ENCODE data around the gene ALPG. TPM values are rescaled to one million over a fixed set of nuclear protein-coding genes. Genes with fewer than 3 reads are reported as not detected.

ALPG gene
- total and polyA plus RNA-seq, 10 of the 15 experiments (the other 5 are each of a cell fraction or from before 2014, with no cell fraction given), result not detected

GRCh38 chr2:232418466-232419244 lies 12.0 kb downstream of the ALPG start:
- SMC1A ChIA-PET (ENCODE audit: uncharacterized antibody, unreplicated experiment), result no interaction called here
- H2AFZ ChIP-seq (ENCODE audit: control insufficient read depth, low read depth, low read length), result no peak overlapping the region

More at GRCh38 chr2:232418466-232419244, 12.0 kb downstream of the ALPG start:
- ChIA-PET POLR2A (no interaction called here), CTCF (no interaction called here), RAD21 (ENCODE audit: unreplicated experiment) (no interaction called here)
- FAIRE-seq (no peak), ATAC-seq (no peak), DNase-seq (ENCODE audit: low read depth, low spot score) (no peak)
- intact Hi-C loops (cut with micrococcal nuclease; ENCODE audit: unreplicated experiment) (no loop called here), in situ Hi-C loops (cut with MboI) (no loop called here)
- TF ChIP-seq ATF2 (IDR thresholded peaks at IDR 0.05; ENCODE audit: low read length) (no peak), SP1 (IDR thresholded peaks at IDR 0.05; ENCODE audit: low read depth, low read length) (no peak), CEBPZ (IDR thresholded peaks at IDR 0.05; ENCODE audit: low read depth, low read length) (no peak), SUZ12 (IDR thresholded peaks at IDR 0.05; ENCODE audit: unreplicated experiment) (no peak), HDAC2 (IDR thresholded peaks at IDR 0.05) (no peak), IKZF1 (conservative IDR thresholded peaks at IDR 0.05) (no peak), CREB1 (IDR thresholded peaks at IDR 0.05; ENCODE audit: low read depth) (no peak), FOXM1 (IDR thresholded peaks at IDR 0.05; ENCODE audit: low read depth, low read length) (no peak), ZSCAN29 (IDR thresholded peaks at IDR 0.05) (no peak), ZNF24 (IDR thresholded peaks at IDR 0.05) (no peak), POLR2A (IDR thresholded peaks at IDR 0.05; ENCODE audit: low read depth, low read length) (no peak), DPF2 (IDR thresholded peaks at IDR 0.05) (no peak), CBX3 (IDR thresholded peaks at IDR 0.05; ENCODE audit: borderline replicate concordance, low read depth) (no peak), NKRF (conservative IDR thresholded peaks at IDR 0.05) (no peak)
- H3K36me3 ChIP-seq (ENCODE audit: control insufficient read depth in 2 of 2, insufficient read depth in 2 of 2, low read length in 1 of 2), result no peaks in the 10 kb centered on the region
- no peak overlapping the region for H3K9ac ChIP-seq (ENCODE audit: control insufficient read depth, insufficient read depth, low read length)
- H3K27ac ChIP-seq (ENCODE audit: control insufficient read depth, insufficient read depth), result no peak overlapping the region
- H3K79me2 ChIP-seq (ENCODE audit: control insufficient read depth, insufficient read depth, low read length), result no peaks in the 10 kb centered on the region
- H3K27me3 ChIP-seq (replicated peaks in 1 of 2; ENCODE audit: control insufficient read depth in 2 of 2, insufficient read depth in 2 of 2, low read length in 1 of 2), result peaks cover 8 to 11% of the 10 kb centered on the region in 2 experiments; a peak in 3 of 4 replicates
- H4K20me1 ChIP-seq (ENCODE audit: control insufficient read depth, insufficient read depth), result no peaks in the 10 kb centered on the region
- no peak overlapping the region for H3K4me3 ChIP-seq
- H3K4me1 ChIP-seq (ENCODE audit: control insufficient read depth, insufficient read depth, low read length), result no peaks in the 10 kb centered on the region
- H3K4me2 ChIP-seq (ENCODE audit: control insufficient read depth, insufficient read depth), result no peak overlapping the region
- no TSS peak for BruUV-seq (replicated peaks)
- 27% methylated on average over 38 of the region's 49 CpGs for WGBS (ENCODE audit: insufficient coverage, insufficient replicate concordance, low lambda C conversion rate, missing lambda C conversion rate)
- H3K9me3 ChIP-seq (replicated peaks; ENCODE audit: control insufficient read depth, insufficient read depth, low read length), result no peaks in the 10 kb centered on the region; the same call in 2 of the 3 replicates

Data from GM12878 (cell line).